Measurements from ENCODE around the gene DDC. TPM values are rescaled to one million over a fixed set of nuclear protein-coding genes. Genes with fewer than 3 reads are reported as not detected.

Gene DDC, protein sequence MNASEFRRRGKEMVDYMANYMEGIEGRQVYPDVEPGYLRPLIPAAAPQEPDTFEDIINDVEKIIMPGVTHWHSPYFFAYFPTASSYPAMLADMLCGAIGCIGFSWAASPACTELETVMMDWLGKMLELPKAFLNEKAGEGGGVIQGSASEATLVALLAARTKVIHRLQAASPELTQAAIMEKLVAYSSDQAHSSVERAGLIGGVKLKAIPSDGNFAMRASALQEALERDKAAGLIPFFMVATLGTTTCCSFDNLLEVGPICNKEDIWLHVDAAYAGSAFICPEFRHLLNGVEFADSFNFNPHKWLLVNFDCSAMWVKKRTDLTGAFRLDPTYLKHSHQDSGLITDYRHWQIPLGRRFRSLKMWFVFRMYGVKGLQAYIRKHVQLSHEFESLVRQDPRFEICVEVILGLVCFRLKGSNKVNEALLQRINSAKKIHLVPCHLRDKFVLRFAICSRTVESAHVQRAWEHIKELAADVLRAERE
- total RNA-seq (2022; extraction: Qiagen RNA extraction): 0.54 to 1.4 TPM (median 0.93 TPM) in 5 replicates

DNA sequence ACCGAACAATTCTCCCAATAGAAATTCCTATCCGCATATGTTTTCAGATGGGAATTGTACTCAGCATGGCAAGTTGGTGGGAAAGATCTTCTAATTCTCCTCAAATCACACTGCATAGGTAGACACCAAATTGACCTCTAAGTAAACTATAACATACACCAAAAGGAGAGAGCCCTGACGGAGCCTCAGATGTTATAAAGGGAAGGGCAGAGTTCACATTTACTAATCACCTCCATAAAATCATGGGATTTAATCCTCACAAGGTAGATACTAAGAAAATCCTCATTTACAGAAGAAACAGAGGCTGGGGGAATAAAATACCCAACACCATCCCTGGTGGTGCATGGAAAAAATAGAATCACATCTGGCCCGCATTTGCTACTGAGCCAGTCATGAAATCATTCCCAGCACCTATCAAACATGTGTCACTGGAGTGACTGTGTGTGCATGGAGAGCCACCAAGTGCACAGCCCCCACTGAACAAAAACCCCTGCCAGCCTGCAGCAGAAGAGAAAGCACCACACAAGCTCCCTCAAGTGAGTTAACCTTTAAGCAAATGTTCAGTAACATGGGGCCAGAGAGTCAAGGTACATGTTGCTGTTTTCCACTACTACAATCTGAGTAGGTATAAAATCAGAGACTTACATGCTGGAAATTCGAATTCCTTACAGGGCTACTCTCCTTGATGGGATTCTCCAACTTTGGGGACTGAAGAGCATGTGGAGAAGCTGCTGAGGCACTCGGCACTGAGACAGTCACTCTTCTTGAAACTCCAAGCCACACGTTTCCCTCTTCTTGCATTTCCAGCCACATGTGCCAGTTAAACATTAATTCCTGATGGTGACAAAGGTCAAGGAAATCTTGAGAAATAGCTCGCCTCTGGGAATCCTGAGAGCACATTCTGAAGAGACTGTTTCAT is at the start of gene DDC:
TSS of gene DDC (minus strand) at position 766 of the 919 bp plus-strand sequence. CDS start 21,320 bp downstream, outside the sequence.

DNA sequence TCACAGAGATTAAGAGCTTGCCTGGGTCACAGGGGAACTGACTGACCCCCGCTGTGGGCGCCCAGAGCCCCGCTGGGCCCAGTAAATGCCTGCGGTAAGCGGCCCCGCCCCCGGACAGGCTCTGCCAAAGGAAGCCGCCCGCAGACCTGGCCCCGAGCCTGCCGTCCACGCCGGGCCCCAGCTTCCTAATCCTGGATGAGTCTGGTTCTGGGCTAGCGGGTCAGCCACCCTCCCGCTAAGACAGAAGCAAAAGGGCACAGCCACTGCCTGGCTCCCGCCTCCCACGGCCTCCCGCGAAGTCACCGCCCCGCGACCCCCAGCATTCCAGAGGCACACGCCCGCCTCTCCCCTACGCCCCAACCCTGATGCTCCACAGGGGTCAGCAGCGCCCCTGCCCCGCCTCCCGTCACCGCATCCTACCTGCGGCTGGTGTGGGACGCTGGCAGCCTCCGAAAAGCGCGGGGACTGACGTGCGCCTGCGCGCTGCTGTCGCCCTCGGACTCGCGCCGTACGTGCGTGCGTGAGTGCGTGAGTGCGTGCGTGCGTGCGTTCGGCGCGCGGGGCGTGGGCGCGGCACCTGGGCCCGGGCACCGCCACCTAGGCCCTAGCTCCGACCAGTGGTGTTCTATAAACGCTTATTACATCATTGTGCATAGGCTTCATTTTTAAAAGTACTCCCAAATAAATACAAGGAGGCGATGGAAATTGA is 115.2 kb downstream of the DDC start, which contains the start of gene FIGNL1:
TSS of gene FIGNL1 (minus strand) at position 470 of the 709 bp plus-strand sequence. CDS start 3,063 bp downstream, outside the sequence.

Other genes starting within 250 kb of the DDC start
- 16.0 to 18.7 TPM (median 17.7 TPM) in 5 replicates for gene FIGNL1, start 115.1 kb downstream of the DDC start, total RNA-seq (2022; extraction: Qiagen RNA extraction)
- 53.8 to 57.6 TPM (median 55.7 TPM) in 5 replicates for gene GRB10, start 217.5 kb upstream of the DDC start, total RNA-seq (2022; extraction: Qiagen RNA extraction)